ENCODE results near the gene CADM1.

DNA sequence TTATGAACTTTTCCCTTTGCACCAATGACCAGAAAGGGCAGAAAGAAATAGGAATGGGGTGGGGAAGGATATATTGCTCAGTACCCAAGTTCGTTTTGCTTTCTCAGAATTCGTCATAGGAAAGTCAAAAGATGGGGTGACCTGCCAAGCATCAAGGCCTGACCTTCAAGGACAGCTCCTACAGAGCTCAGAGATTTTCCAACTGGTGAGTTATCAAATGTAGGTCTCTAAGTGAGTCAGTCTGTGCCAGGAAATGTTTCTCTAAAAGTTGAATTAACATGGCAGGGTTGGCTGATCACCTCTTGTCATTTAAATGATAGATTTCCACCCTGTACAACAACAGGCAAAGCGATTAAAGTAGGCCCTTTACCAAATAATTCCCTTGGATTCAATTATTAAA is 307.2 kb downstream of the CADM1 start:
- TF ChIP-seq FOS (IDR thresholded peaks at IDR 0.05; ENCODE audit: borderline replicate concordance, extremely low read depth, insufficient read length) (no peak), POLR2AphosphoS5 (IDR thresholded peaks at IDR 0.05; ENCODE audit: low read length) (no peak), JUND (IDR thresholded peaks at IDR 0.05; ENCODE audit: low read depth, low read length) (no peak), EGR1 (IDR thresholded peaks at IDR 0.05; ENCODE audit: borderline replicate concordance in 1 of 2, low read depth in 2 of 2, low read length in 2 of 2) (no peak), HDGF (IDR thresholded peaks at IDR 0.05) (no peak), SREBF1 (IDR thresholded peaks at IDR 0.05; ENCODE audit: low read length) (no peak), EP300 (IDR thresholded peaks at IDR 0.05; ENCODE audit: borderline replicate concordance in 1 of 2, control insufficient read depth in 1 of 2, low read depth in 2 of 2, low read length in 2 of 2) (no peak), EZH2 (IDR thresholded peaks at IDR 0.05; ENCODE audit: borderline replicate concordance, control insufficient read depth, low read depth, low read length) (no peak), ZSCAN29 (IDR thresholded peaks at IDR 0.05) (no peak)
- TF ChIP-seq, protein P1, sequence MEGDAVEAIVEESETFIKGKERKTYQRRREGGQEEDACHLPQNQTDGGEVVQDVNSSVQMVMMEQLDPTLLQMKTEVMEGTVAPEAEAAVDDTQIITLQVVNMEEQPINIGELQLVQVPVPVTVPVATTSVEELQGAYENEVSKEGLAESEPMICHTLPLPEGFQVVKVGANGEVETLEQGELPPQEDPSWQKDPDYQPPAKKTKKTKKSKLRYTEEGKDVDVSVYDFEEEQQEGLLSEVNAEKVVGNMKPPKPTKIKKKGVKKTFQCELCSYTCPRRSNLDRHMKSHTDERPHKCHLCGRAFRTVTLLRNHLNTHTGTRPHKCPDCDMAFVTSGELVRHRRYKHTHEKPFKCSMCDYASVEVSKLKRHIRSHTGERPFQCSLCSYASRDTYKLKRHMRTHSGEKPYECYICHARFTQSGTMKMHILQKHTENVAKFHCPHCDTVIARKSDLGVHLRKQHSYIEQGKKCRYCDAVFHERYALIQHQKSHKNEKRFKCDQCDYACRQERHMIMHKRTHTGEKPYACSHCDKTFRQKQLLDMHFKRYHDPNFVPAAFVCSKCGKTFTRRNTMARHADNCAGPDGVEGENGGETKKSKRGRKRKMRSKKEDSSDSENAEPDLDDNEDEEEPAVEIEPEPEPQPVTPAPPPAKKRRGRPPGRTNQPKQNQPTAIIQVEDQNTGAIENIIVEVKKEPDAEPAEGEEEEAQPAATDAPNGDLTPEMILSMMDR (IDR thresholded peaks at IDR 0.05 in 2 of 3, conservative IDR thresholded peaks at IDR 0.05 in 1 of 3; ENCODE audit: control insufficient read depth in 2 of 3, extremely low read depth in 1 of 3, insufficient read depth in 1 of 3, low read depth in 3 of 3, low read length in 3 of 3) = no peak
- TF ChIP-seq, protein P2, sequence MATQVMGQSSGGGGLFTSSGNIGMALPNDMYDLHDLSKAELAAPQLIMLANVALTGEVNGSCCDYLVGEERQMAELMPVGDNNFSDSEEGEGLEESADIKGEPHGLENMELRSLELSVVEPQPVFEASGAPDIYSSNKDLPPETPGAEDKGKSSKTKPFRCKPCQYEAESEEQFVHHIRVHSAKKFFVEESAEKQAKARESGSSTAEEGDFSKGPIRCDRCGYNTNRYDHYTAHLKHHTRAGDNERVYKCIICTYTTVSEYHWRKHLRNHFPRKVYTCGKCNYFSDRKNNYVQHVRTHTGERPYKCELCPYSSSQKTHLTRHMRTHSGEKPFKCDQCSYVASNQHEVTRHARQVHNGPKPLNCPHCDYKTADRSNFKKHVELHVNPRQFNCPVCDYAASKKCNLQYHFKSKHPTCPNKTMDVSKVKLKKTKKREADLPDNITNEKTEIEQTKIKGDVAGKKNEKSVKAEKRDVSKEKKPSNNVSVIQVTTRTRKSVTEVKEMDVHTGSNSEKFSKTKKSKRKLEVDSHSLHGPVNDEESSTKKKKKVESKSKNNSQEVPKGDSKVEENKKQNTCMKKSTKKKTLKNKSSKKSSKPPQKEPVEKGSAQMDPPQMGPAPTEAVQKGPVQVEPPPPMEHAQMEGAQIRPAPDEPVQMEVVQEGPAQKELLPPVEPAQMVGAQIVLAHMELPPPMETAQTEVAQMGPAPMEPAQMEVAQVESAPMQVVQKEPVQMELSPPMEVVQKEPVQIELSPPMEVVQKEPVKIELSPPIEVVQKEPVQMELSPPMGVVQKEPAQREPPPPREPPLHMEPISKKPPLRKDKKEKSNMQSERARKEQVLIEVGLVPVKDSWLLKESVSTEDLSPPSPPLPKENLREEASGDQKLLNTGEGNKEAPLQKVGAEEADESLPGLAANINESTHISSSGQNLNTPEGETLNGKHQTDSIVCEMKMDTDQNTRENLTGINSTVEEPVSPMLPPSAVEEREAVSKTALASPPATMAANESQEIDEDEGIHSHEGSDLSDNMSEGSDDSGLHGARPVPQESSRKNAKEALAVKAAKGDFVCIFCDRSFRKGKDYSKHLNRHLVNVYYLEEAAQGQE (IDR thresholded peaks at IDR 0.05; ENCODE audit: low read depth, low read length) = no peak
- TF ChIP-seq, protein P3, sequence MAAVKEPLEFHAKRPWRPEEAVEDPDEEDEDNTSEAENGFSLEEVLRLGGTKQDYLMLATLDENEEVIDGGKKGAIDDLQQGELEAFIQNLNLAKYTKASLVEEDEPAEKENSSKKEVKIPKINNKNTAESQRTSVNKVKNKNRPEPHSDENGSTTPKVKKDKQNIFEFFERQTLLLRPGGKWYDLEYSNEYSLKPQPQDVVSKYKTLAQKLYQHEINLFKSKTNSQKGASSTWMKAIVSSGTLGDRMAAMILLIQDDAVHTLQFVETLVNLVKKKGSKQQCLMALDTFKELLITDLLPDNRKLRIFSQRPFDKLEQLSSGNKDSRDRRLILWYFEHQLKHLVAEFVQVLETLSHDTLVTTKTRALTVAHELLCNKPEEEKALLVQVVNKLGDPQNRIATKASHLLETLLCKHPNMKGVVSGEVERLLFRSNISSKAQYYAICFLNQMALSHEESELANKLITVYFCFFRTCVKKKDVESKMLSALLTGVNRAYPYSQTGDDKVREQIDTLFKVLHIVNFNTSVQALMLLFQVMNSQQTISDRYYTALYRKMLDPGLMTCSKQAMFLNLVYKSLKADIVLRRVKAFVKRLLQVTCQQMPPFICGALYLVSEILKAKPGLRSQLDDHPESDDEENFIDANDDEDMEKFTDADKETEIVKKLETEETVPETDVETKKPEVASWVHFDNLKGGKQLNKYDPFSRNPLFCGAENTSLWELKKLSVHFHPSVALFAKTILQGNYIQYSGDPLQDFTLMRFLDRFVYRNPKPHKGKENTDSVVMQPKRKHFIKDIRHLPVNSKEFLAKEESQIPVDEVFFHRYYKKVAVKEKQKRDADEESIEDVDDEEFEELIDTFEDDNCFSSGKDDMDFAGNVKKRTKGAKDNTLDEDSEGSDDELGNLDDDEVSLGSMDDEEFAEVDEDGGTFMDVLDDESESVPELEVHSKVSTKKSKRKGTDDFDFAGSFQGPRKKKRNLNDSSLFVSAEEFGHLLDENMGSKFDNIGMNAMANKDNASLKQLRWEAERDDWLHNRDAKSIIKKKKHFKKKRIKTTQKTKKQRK (IDR thresholded peaks at IDR 0.05; ENCODE audit: low read depth, low read length) = no peak
- TF ChIP-seq, protein P4, sequence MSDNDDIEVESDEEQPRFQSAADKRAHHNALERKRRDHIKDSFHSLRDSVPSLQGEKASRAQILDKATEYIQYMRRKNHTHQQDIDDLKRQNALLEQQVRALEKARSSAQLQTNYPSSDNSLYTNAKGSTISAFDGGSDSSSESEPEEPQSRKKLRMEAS (IDR thresholded peaks at IDR 0.05; ENCODE audit: low read depth, low read length) = no peak
- TF ChIP-seq, protein P5, sequence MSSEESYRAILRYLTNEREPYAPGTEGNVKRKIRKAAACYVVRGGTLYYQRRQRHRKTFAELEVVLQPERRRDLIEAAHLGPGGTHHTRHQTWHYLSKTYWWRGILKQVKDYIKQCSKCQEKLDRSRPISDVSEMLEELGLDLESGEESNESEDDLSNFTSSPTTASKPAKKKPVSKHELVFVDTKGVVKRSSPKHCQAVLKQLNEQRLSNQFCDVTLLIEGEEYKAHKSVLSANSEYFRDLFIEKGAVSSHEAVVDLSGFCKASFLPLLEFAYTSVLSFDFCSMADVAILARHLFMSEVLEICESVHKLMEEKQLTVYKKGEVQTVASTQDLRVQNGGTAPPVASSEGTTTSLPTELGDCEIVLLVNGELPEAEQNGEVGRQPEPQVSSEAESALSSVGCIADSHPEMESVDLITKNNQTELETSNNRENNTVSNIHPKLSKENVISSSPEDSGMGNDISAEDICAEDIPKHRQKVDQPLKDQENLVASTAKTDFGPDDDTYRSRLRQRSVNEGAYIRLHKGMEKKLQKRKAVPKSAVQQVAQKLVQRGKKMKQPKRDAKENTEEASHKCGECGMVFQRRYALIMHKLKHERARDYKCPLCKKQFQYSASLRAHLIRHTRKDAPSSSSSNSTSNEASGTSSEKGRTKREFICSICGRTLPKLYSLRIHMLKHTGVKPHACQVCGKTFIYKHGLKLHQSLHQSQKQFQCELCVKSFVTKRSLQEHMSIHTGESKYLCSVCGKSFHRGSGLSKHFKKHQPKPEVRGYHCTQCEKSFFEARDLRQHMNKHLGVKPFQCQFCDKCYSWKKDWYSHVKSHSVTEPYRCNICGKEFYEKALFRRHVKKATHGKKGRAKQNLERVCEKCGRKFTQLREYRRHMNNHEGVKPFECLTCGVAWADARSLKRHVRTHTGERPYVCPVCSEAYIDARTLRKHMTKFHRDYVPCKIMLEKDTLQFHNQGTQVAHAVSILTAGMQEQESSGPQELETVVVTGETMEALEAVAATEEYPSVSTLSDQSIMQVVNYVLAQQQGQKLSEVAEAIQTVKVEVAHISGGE (CRISPR knock-in tag; IDR thresholded peaks at IDR 0.05) = no peak
